ENCODE results near the gene ZNF519.
"Not testable (repeated sequence)": the region's sequence is repeated elsewhere in the genome, so short reads cannot be mapped to it uniquely, and the experiment has no call there.

Gene ZNF519

DNA sequence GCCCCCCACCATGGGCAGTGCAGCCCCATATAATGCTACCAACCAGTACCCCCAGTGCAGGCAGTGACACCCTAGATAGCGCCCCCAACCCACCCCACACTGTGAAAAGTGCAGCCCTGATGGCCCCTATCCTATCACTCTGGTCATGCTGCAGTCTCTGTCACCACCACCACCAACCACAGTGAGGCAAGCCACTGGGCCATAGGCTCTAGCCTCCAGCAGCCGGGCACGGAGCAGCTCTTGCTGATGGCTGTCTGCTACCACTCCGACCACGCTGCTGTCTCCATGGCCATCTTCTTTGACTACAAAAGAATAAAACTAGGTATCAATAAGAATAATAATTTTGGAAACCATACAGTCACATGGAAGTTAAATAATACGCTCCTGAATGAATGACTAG, 43.2 kb upstream of the ZNF519 start:
- not testable (repeated sequence) for H2AFZ ChIP-seq (ENCODE audit: insufficient read depth, low read length, poor library complexity); H3K27me3 ChIP-seq (ENCODE audit: insufficient read depth, low read length); H2BK5ac ChIP-seq (ENCODE audit: low read depth, low read length, poor library complexity); H3K4ac ChIP-seq (ENCODE audit: low read depth, low read length); H4K12ac ChIP-seq (ENCODE audit: low read depth, low read length); H4K91ac ChIP-seq (ENCODE audit: low read depth, low read length); H3K23ac ChIP-seq (ENCODE audit: low read length); H3K27ac ChIP-seq (ENCODE audit: low read depth, low read length); H3K18ac ChIP-seq (ENCODE audit: low read length); H3K4me2 ChIP-seq (ENCODE audit: low read length); H2AK5ac ChIP-seq (ENCODE audit: low read length); H3K36me3 ChIP-seq (ENCODE audit: control insufficient read depth in 1 of 2, insufficient read depth in 2 of 2, low read length in 2 of 2); DNase-seq; H3K79me2 ChIP-seq (ENCODE audit: control insufficient read depth, insufficient read depth, low read length, poor library complexity); H3K9ac ChIP-seq (ENCODE audit: low read length); H3K79me1 ChIP-seq (ENCODE audit: low read length); H4K8ac ChIP-seq (ENCODE audit: low read depth, low read length); H2BK12ac ChIP-seq (ENCODE audit: low read length); H3K4me1 ChIP-seq (ENCODE audit: control insufficient read depth in 1 of 2, insufficient read depth in 2 of 2, low read length in 2 of 2); H3K4me3 ChIP-seq (ENCODE audit: low read depth, low read length); H2BK120ac ChIP-seq (ENCODE audit: insufficient read depth, low read length, poor library complexity); H3K14ac ChIP-seq (ENCODE audit: low read length)
- WGBS (ENCODE audit: extremely low coverage, insufficient coverage, insufficient read length) = no CpG with 5 or more reads among the region's 6 CpGs
- H3K9me3 ChIP-seq (ENCODE audit: insufficient read depth, low read depth, low read length) = peaks cover 50% of the 10 kb centered on the region

DNA sequence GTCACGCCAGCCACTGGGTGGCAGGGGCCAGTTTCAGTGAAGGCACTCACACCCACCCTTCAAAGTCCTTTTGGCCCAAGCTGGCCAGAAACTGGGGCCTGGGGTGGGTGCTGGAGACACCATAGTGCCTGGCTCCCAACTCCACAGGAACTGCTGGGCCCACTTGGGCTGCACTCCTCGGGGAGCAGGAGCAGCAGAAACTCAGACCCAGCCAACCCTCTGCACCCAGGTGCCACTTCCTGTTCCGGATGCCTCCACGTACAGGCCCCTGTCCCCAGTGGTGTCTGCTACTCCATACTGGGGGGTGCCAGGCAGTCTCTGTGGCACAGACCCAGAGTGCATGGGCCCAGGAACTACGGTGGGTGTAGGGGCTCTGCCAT, 42.5 kb upstream of the ZNF519 start:
- WGBS (ENCODE audit: extremely low coverage, insufficient coverage, insufficient read length) = no CpG with 5 or more reads among the region's 5 CpGs

DNA sequence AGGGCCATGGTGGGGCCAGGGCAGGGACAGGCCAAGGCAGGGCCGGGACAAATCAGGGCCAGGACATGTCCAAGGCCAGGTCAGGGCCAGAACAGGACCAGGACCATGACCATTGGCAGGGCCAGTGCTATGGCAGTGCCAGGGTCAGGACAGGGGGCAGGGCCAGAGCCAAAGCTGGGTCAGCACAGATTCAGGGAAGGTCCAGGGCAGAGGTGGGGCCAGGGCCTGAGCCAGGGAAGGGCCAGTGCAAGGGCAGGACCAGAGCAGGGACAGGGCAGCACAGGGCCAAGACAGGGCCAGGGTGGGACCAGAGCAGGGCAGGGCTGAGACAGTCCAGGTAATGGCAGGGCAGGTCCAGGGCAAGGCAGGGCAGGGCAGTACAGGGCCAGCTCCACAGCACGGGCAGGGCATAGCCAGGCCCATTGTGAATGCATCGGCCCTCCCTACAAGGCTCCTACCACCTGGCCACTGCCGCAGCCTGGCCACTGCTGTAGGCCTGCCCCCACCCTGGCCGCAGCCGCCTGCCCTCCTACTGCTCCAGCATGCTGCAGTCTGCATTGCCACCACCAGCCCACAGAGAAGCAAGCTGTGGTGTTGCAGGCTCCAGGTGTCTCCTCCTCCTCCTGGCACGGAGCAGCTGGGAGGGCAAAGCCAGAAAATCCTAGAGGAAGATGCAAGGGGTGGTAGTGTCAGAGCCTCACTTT, 41.9 kb upstream of the ZNF519 start:
- not testable (repeated sequence) for H3K27me3 ChIP-seq (ENCODE audit: insufficient read depth, low read length); H2AFZ ChIP-seq (ENCODE audit: insufficient read depth, low read length, poor library complexity); H3K4me3 ChIP-seq (ENCODE audit: low read depth, low read length); H2BK12ac ChIP-seq (ENCODE audit: low read length); H3K36me3 ChIP-seq (ENCODE audit: control insufficient read depth in 1 of 2, insufficient read depth in 2 of 2, low read length in 2 of 2); H2AK5ac ChIP-seq (ENCODE audit: low read length); H3K14ac ChIP-seq (ENCODE audit: low read length); H4K91ac ChIP-seq (ENCODE audit: low read depth, low read length); DNase-seq; H2BK5ac ChIP-seq (ENCODE audit: low read depth, low read length, poor library complexity); H3K4me2 ChIP-seq (ENCODE audit: low read length); H2BK120ac ChIP-seq (ENCODE audit: insufficient read depth, low read length, poor library complexity); H3K23ac ChIP-seq (ENCODE audit: low read length); H3K79me1 ChIP-seq (ENCODE audit: low read length); H3K27ac ChIP-seq (ENCODE audit: low read depth, low read length); H4K8ac ChIP-seq (ENCODE audit: low read depth, low read length); H3K18ac ChIP-seq (ENCODE audit: low read length); H3K9ac ChIP-seq (ENCODE audit: low read length); H4K12ac ChIP-seq (ENCODE audit: low read depth, low read length); H3K4ac ChIP-seq (ENCODE audit: low read depth, low read length); H3K79me2 ChIP-seq (ENCODE audit: control insufficient read depth, insufficient read depth, low read length, poor library complexity); H3K4me1 ChIP-seq (ENCODE audit: control insufficient read depth in 1 of 2, insufficient read depth in 2 of 2, low read length in 2 of 2)
- WGBS (ENCODE audit: extremely low coverage, insufficient coverage, insufficient read length) = no CpG with 5 or more reads among the region's 7 CpGs
- peaks cover 52% of the 10 kb centered on the region for H3K9me3 ChIP-seq (ENCODE audit: insufficient read depth, low read depth, low read length)

More for the DNA sequence above, 42.5 kb upstream of the ZNF519 start:
- no peak for DNase-seq
- Histone ChIP-seq H4K91ac (ENCODE audit: low read depth, low read length) (no peak overlapping the region), H2AFZ (ENCODE audit: insufficient read depth, low read length, poor library complexity) (no peak overlapping the region), H2BK5ac (ENCODE audit: low read depth, low read length, poor library complexity) (no peak overlapping the region), H3K4me3 (ENCODE audit: low read depth, low read length) (no peak overlapping the region), H3K4ac (ENCODE audit: low read depth, low read length) (no peak overlapping the region), H2BK12ac (ENCODE audit: low read length) (no peak overlapping the region), H3K27ac (ENCODE audit: low read depth, low read length) (no peak overlapping the region), H3K18ac (ENCODE audit: low read length) (no peak overlapping the region), H4K8ac (ENCODE audit: low read depth, low read length) (no peak overlapping the region), H2AK5ac (ENCODE audit: low read length) (no peak overlapping the region), H2BK120ac (ENCODE audit: insufficient read depth, low read length, poor library complexity) (no peak overlapping the region), H3K9ac (ENCODE audit: low read length) (no peak overlapping the region), H3K36me3 (ENCODE audit: control insufficient read depth in 1 of 2, insufficient read depth in 2 of 2, low read length in 2 of 2) (no peaks in the 10 kb centered on the region), H3K23ac (ENCODE audit: low read length) (no peak overlapping the region), H3K14ac (ENCODE audit: low read length) (no peak overlapping the region), H3K27me3 (ENCODE audit: insufficient read depth, low read length) (no peaks in the 10 kb centered on the region), H3K79me2 (ENCODE audit: control insufficient read depth, insufficient read depth, low read length, poor library complexity) (no peaks in the 10 kb centered on the region), H3K79me1 (ENCODE audit: low read length) (no peaks in the 10 kb centered on the region), H4K12ac (ENCODE audit: low read depth, low read length) (no peak overlapping the region), H3K4me2 (ENCODE audit: low read length) (no peak overlapping the region), H3K4me1 (ENCODE audit: control insufficient read depth in 1 of 2, insufficient read depth in 2 of 2, low read length in 2 of 2) (no peaks in the 10 kb centered on the region), H3K9me3 (ENCODE audit: insufficient read depth, low read depth, low read length) (peaks cover 52% of the 10 kb centered on the region)

DNA sequence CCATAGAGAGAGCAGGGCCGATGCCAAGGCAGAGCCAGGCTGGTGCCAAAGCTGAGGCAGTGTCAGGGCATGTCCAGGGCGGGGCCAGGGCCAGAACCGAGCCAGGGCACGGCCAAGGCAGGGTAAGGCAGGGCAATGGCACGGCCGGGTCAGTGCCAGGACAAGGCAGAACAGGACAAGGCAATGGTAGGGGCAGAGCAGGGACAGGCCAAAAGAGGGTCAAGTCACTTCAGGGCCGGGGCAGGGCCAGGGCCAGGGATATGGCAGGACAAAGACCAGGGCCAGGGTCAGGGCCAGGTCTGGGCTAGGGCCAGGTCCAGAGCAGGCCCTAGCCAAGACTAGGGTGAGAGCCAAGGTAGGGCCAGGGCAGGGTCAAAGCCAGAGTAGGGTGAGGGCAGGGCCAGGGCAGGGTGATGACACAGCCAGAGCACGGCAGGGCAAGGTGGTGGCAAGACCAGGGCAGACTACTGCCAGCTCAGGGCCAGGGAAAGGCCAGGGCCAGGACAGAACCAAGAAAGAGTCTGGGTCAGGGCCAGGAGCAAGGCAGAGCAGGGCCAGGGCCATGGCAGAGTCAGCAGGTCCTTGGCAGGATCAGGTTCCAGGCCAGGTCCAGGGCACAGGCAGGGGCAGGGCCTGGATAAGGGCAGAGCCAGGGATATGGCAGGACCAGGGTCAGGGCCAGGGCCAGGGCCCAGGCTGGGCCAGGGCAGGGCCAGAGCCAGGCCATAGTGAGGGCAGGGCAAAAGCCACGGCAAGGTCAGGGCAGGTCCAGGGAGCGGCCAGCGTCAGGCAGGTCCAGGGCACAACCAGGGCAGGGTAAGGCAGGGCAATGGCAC, 41.1 kb upstream of the ZNF519 start:
- H2AFZ ChIP-seq (ENCODE audit: insufficient read depth, low read length, poor library complexity); H3K4me1 ChIP-seq (ENCODE audit: control insufficient read depth in 1 of 2, insufficient read depth in 2 of 2, low read length in 2 of 2); H2BK5ac ChIP-seq (ENCODE audit: low read depth, low read length, poor library complexity); H3K79me2 ChIP-seq (ENCODE audit: control insufficient read depth, insufficient read depth, low read length, poor library complexity); H4K91ac ChIP-seq (ENCODE audit: low read depth, low read length); H3K23ac ChIP-seq (ENCODE audit: low read length); H3K4me3 ChIP-seq (ENCODE audit: low read depth, low read length); H3K18ac ChIP-seq (ENCODE audit: low read length); H2AK5ac ChIP-seq (ENCODE audit: low read length); H3K27ac ChIP-seq (ENCODE audit: low read depth, low read length); H3K4me2 ChIP-seq (ENCODE audit: low read length); DNase-seq; H3K9ac ChIP-seq (ENCODE audit: low read length); H2BK120ac ChIP-seq (ENCODE audit: insufficient read depth, low read length, poor library complexity); H3K36me3 ChIP-seq (ENCODE audit: control insufficient read depth in 1 of 2, insufficient read depth in 2 of 2, low read length in 2 of 2); H2BK12ac ChIP-seq (ENCODE audit: low read length); H3K79me1 ChIP-seq (ENCODE audit: low read length); H4K8ac ChIP-seq (ENCODE audit: low read depth, low read length); H3K14ac ChIP-seq (ENCODE audit: low read length); H4K12ac ChIP-seq (ENCODE audit: low read depth, low read length); H3K27me3 ChIP-seq (ENCODE audit: insufficient read depth, low read length); H3K4ac ChIP-seq (ENCODE audit: low read depth, low read length): not testable (repeated sequence)
- no CpG with 5 or more reads among the region's 11 CpGs for WGBS (ENCODE audit: extremely low coverage, insufficient coverage, insufficient read length)
- H3K9me3 ChIP-seq (ENCODE audit: insufficient read depth, low read depth, low read length) = peaks cover 49% of the 10 kb centered on the region
